ENCODE measurements around the gene MEF2A.
"Not testable (repeated sequence)": the region's sequence is repeated elsewhere in the genome, so short reads cannot be mapped to it uniquely, and the experiment has no call there.

GRCh38 chr15:99734040-99734291, 168.2 kb downstream of the MEF2A start:
- not testable (repeated sequence) for TF ChIP-seq CTCF (conservative IDR thresholded peaks at IDR 0.05 in 1 of 2, IDR thresholded peaks at IDR 0.05 in 1 of 2; ENCODE audit: extremely low read depth in 1 of 2, insufficient read depth in 1 of 2, low read depth in 1 of 2, low read length in 2 of 2); EZH2 (IDR thresholded peaks at IDR 0.05; ENCODE audit: borderline replicate concordance, low read length)

All from mammary epithelial cell (primary cell).